ENCODE results near the gene AK5. TPM values are rescaled to one million over a fixed set of nuclear protein-coding genes. Genes with fewer than 3 reads are reported as not detected.

The AK5 gene
- total and polyA plus RNA-seq, 8 donors: 0.11 to 0.87 (median 0.28) TPM; not detected in 1

DNA sequence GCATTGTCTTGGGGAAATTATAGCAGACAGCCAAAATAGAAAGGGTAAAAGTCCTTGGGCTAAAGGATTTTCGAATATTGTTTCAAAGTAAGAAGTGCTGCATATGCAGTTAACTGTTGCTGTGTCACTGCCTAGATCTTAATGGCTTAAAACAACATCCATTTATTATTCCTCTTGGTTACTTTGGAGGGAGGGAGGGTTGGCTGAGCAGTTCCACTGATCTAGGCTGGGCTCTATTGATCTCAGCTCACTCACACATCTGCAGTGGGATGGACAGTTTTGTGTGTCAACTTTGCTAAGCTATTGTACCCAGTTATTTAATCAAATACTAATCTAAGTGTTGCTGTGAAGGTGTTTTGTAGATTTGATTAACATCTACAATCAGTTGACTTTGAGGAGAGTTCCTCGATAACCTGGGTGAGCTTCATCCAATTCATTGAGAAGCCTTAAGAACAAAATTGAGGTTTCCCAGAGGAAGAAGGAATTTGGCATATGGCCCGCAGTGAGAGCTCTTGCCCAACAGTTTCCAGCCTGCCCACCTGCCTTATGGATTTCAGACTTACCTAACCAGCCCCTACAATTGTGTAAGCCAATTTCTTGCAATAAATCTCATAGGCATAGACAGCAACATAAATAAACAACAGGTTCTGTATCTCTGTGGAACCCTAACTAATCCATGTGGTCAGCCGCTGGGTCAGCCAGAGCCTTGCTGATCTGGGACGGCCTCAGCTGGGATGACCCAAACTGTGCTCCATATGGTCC lies 187.3 kb downstream of the AK5 start:
- 52 to 55% methylated on average over 5 of the region's 5 CpGs for WGBS, 2 donors
- FAIRE-seq (no peak), ATAC-seq (peak in 1 of 4 donors; percentile 46), DNase-seq (no peak)
- Histone ChIP-seq H3K9me3 (no peaks in the 10 kb centered on the region), H3K4me1 (no peaks in the 10 kb centered on the region), H3K36me3 (no peaks in the 10 kb centered on the region), H3K27me3 (no peaks in the 10 kb centered on the region), H3K4me3 (no peak overlapping the region), H3K27ac (no peak overlapping the region)
- TF ChIP-seq, protein P1, sequence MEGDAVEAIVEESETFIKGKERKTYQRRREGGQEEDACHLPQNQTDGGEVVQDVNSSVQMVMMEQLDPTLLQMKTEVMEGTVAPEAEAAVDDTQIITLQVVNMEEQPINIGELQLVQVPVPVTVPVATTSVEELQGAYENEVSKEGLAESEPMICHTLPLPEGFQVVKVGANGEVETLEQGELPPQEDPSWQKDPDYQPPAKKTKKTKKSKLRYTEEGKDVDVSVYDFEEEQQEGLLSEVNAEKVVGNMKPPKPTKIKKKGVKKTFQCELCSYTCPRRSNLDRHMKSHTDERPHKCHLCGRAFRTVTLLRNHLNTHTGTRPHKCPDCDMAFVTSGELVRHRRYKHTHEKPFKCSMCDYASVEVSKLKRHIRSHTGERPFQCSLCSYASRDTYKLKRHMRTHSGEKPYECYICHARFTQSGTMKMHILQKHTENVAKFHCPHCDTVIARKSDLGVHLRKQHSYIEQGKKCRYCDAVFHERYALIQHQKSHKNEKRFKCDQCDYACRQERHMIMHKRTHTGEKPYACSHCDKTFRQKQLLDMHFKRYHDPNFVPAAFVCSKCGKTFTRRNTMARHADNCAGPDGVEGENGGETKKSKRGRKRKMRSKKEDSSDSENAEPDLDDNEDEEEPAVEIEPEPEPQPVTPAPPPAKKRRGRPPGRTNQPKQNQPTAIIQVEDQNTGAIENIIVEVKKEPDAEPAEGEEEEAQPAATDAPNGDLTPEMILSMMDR (IDR thresholded peaks at IDR 0.05): no peak
- intact Hi-C loops (cut with DNase I): no loop called here

DNA sequence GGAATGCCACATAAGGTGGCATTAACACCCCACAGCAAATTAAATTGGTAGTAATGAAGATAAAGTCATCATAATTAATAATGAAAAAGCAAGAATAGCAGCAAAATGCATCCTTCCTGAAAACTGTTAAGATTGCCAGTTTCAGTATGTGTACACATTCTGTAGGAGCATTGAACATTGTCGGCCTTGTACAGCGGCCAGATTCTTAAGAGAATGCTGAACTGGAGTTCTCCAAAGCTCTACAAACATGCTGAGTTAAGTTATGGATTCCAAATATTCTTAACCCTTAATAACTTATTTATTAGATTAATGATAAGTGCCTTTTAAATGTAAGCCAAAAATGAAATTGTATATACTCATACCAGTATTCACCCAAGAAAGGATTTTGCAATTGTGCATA lies 189.9 kb downstream of the AK5 start:
- no peak for FAIRE-seq
- no peaks in the 10 kb centered on the region for H3K27me3 ChIP-seq
- DNase-seq: no peak
- intact Hi-C loops (cut with DNase I): no loop called here
- no peak overlapping the region for H3K4me3 ChIP-seq
- H3K36me3 ChIP-seq: no peaks in the 10 kb centered on the region
- H3K9me3 ChIP-seq: no peaks in the 10 kb centered on the region
- no peak for ATAC-seq
- TF ChIP-seq, protein P1 (IDR thresholded peaks at IDR 0.05): no peak
- no peaks in the 10 kb centered on the region for H3K4me1 ChIP-seq
- no peak overlapping the region for H3K27ac ChIP-seq
- 72 to 76% methylated on average over 2 of the region's 2 CpGs for WGBS, 2 donors

DNA sequence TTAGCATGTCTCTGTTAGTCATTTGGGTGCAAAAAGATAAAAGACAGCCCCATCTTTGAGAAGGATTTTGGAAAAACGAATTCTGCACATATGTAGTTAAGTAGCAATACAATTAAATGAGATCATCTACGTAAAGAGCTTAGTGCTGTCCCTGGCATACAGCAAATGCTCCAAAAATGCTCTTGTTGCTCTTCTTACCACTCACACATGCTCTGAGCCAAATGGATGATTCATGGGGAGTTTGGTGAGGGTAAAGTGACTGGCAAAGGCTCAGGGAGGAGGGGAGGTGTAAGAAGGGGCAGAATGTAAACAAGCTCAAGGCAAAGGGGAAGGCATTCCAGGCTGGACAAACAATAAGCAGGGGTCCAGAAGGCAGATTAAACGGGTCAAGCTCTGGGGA lies 191.9 kb downstream of the AK5 start:
- no peak overlapping the region for H3K27ac ChIP-seq
- TF ChIP-seq, protein P1 (IDR thresholded peaks at IDR 0.05): no peak
- FAIRE-seq: no peak
- no peak for ATAC-seq
- no peaks in the 10 kb centered on the region for H3K27me3 ChIP-seq
- H3K4me3 ChIP-seq: no peak overlapping the region
- intact Hi-C loops (cut with DNase I): no loop called here
- WGBS, 2 donors: 32 to 34% methylated on average over 3 of the region's 3 CpGs
- DNase-seq: no peak
- no peaks in the 10 kb centered on the region for H3K4me1 ChIP-seq
- H3K36me3 ChIP-seq: no peaks in the 10 kb centered on the region
- no peaks in the 10 kb centered on the region for H3K9me3 ChIP-seq

DNA sequence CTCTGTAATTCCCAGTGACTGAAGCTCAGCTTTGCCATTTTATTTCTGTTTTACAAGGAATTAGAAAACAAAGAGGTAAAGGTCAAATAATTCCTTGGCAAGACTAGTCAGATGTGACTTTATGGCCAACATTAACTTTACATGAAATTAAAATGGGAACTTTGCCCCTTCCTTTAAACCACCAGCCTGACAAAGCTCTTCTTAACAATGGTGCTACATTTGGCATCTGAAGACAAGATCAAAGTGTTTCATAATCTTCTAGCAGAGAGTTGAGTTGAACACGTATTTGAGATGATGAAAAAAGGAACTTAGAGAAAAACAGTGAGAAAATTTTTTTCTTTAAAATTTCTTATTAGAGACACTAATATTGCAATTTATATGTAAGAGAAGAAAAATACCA lies 193.8 kb downstream of the AK5 start:
- intact Hi-C loops (cut with DNase I): no loop called here
- TF ChIP-seq, protein P1 (IDR thresholded peaks at IDR 0.05): no peak
- Histone ChIP-seq H3K27ac (no peak overlapping the region), H3K27me3 (no peaks in the 10 kb centered on the region), H3K9me3 (no peaks in the 10 kb centered on the region), H3K36me3 (no peaks in the 10 kb centered on the region), H3K4me3 (no peak overlapping the region), H3K4me1 (no peaks in the 10 kb centered on the region)
- ATAC-seq: no peak
- 28 to 32% methylated on average over 1 of the region's 1 CpG for WGBS, 2 donors
- no peak for FAIRE-seq
- no peak for DNase-seq

DNA sequence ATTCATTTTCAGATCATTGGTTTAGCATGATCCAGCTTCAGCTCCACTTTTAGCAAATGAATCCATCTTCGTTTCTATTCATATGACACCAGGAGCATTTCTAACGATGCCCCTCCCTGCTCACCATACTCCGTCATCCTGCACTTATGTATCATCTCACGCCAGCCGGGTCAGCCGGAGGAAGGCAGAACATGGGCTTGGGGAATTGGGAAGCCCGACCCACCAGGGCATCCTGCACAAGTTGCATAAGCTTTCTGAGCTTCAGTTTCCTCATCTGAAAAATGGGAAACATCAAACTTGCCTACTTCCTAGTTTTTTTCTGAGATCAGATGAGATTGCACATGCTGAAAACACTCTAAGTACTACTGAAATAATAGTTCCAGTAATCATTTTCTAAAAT lies 194.7 kb downstream of the AK5 start:
- FAIRE-seq (no peak), ATAC-seq (no peak), DNase-seq (no peak)
- Histone ChIP-seq H3K27ac (no peak overlapping the region), H3K9me3 (no peaks in the 10 kb centered on the region), H3K4me1 (no peaks in the 10 kb centered on the region), H3K27me3 (no peaks in the 10 kb centered on the region), H3K36me3 (no peaks in the 10 kb centered on the region), H3K4me3 (no peak overlapping the region)
- WGBS, 2 donors: 69 to 72% methylated on average over 7 of the region's 7 CpGs
- TF ChIP-seq, protein P1 (IDR thresholded peaks at IDR 0.05): no peak
- intact Hi-C loops (cut with DNase I): no loop called here

Measured in pancreas (tissue), 10 donors.